WTC11 (cell line): ENCODE results near the gene ECI1. TPM values are rescaled to one million over a fixed set of nuclear protein-coding genes. Genes with fewer than 3 reads are reported as not detected.
"Not testable (repeated sequence)": the region's sequence is repeated elsewhere in the genome, so short reads cannot be mapped to it uniquely, and the experiment has no call there.

Experiments used
- ATAC-seq: fragments of 200-7000 bp; cut with Tn5 transposase; 2 replicates; pipeline ENCODE4 v1.10.0; 2021; ENCODE audit warnings: mild to moderate bottlenecking, moderate library complexity
- CTCF ChIA-PET: fragments of 300-600 bp; sonication (Branson Sonifier 250); formaldehyde crosslinking; loops from one replicate; lab custom pipeline; 2021; ENCODE audit warnings: antibody characterized with exemption; lab: Charles Lee
- POLR2A ChIA-PET: fragments of 350-600 bp; sonication (Branson Sonifier 250); formaldehyde crosslinking; loops from one replicate; lab custom pipeline; 2021; ENCODE audit warnings: antibody characterized with exemption; lab: Charles Lee
- DNase-seq: peaks from one replicate; pipeline ENCODE4 v3.0.0; 2021; ENCODE audit warnings: low spot score
- H3K27ac Mint-ChIP-seq: 2 replicates; pipeline ENCODE4 v1.8.0; 2021; ENCODE audit warnings: mixed read lengths
- H3K27me3 Mint-ChIP-seq: 2 replicates; pipeline ENCODE4 v1.8.0; 2021; ENCODE audit warnings: low read depth, mild to moderate bottlenecking, moderate library complexity, mixed read lengths
- H3K36me3 Mint-ChIP-seq: 2 replicates; pipeline ENCODE4 v1.8.0; 2021; ENCODE audit warnings: mixed read lengths
- H3K4me1 Mint-ChIP-seq: 2 replicates; pipeline ENCODE4 v1.8.0; 2022; ENCODE audit warnings: mixed read lengths
- H3K4me3 Mint-ChIP-seq: 2 replicates; pipeline ENCODE4 v1.8.0; 2021; ENCODE audit warnings: mild to moderate bottlenecking, moderate library complexity, mixed read lengths
- H3K9me3 Mint-ChIP-seq: 2 replicates; pipeline ENCODE4 v1.8.0; 2021; ENCODE audit warnings: mixed read lengths
- ATF3 ChIP-seq: sonication (generic); formaldehyde crosslinking; conservative IDR thresholded peaks from 2 replicates; pipeline ENCODE4 v1.8.1; 2022; ENCODE audit warnings: mild to moderate bottlenecking, missing genetic modification reagents
- ETV6 ChIP-seq: sonication (generic); formaldehyde crosslinking; IDR thresholded peaks from 2 replicates; pipeline ENCODE4 v1.8.1; 2022; ENCODE audit warnings: mild to moderate bottlenecking, missing genetic modification reagents
- FOXP1 ChIP-seq: sonication (generic); formaldehyde crosslinking; IDR thresholded peaks from 2 replicates; pipeline ENCODE4 v1.8.0; 2022; ENCODE audit warnings: missing genetic modification reagents, mild to moderate bottlenecking, moderate library complexity, borderline replicate concordance
- IRF2 ChIP-seq: sonication (generic); formaldehyde crosslinking; IDR thresholded peaks from 2 replicates; pipeline ENCODE4 v1.8.0; 2022; ENCODE audit warnings: low read depth, missing genetic modification reagents, borderline replicate concordance
- MLX ChIP-seq: sonication (generic); formaldehyde crosslinking; IDR thresholded peaks from 2 replicates; pipeline ENCODE4 v1.8.1; 2023; ENCODE audit warnings: mild to moderate bottlenecking, missing genetic modification reagents, moderate library complexity
- NFATC4 ChIP-seq: fragments of 250-450 bp; sonication (Bioruptor Pico); IDR thresholded peaks from 2 replicates; pipeline ENCODE4 v1.9.0; 2021; ENCODE audit warnings: mild to moderate bottlenecking
- PRDM15 ChIP-seq: sonication (generic); formaldehyde crosslinking; IDR thresholded peaks from 2 replicates; pipeline ENCODE4 v1.8.0; 2022; ENCODE audit warnings: missing genetic modification reagents
- SMAD4 ChIP-seq: sonication (generic); formaldehyde crosslinking; IDR thresholded peaks from 2 replicates; pipeline ENCODE4 v1.8.0; 2022; ENCODE audit warnings: mild to moderate bottlenecking, missing genetic modification reagents
- SP1 ChIP-seq: sonication (generic); formaldehyde crosslinking; conservative IDR thresholded peaks from 2 replicates; pipeline ENCODE4 v1.8.1; 2022; ENCODE audit warnings: missing genetic modification reagents
- STAT6 ChIP-seq: sonication (generic); formaldehyde crosslinking; conservative IDR thresholded peaks from 2 replicates; pipeline ENCODE4 v1.8.1; 2023; ENCODE audit warnings: mild to moderate bottlenecking, low read depth, missing genetic modification reagents, moderate library complexity
- TCF7 ChIP-seq: sonication (generic); formaldehyde crosslinking; IDR thresholded peaks from 2 replicates; pipeline ENCODE4 v1.8.0; 2022; ENCODE audit warnings: mild to moderate bottlenecking, low read depth, missing genetic modification reagents, moderate library complexity
- TP53 ChIP-seq: sonication (generic); formaldehyde crosslinking; IDR thresholded peaks from 2 replicates; pipeline ENCODE4 v1.8.1; 2023; ENCODE audit warnings: mild to moderate bottlenecking, missing genetic modification reagents
- ZNF121 ChIP-seq: sonication (generic); formaldehyde crosslinking; IDR thresholded peaks from 2 replicates; pipeline ENCODE4 v1.8.0; 2023; ENCODE audit warnings: missing genetic modification reagents
- ZNF232 ChIP-seq: sonication (generic); formaldehyde crosslinking; IDR thresholded peaks from 2 replicates; pipeline ENCODE4 v1.8.0; 2022; ENCODE audit warnings: mild to moderate bottlenecking, missing genetic modification reagents
- ZNF425 ChIP-seq: fragments of 250-450 bp; sonication (Bioruptor Pico); conservative IDR thresholded peaks from 2 replicates; pipeline ENCODE4 v1.9.0; 2021; ENCODE audit warnings: mild to moderate bottlenecking
- ZNF532 ChIP-seq: fragments of 250-450 bp; sonication (Bioruptor Pico); IDR thresholded peaks from 2 replicates; pipeline ENCODE4 v1.9.0; 2021; ENCODE audit warnings: mild to moderate bottlenecking, borderline replicate concordance
- total RNA-seq: library from RNA; stranded (reverse); gene quantifications from 3 replicates; pipeline ENCODE4 v1.2.3, GENCODE V29; 2021

The ECI1 gene
- total RNA-seq, 1 experiment from 2014 or later, result 100 TPM

- TF ChIP-seq PRDM15 (CRISPR knock-in tag) (no peak), STAT6 (CRISPR knock-in tag) (no peak), ZNF121 (no peak)
Measured at GRCh38 chr16:2260250-2260649, 8.9 kb upstream of the ECI1 start (continued).

- H3K27me3 Mint-ChIP-seq, H3K27ac Mint-ChIP-seq, DNase-seq, CTCF ChIA-PET, H3K9me3 Mint-ChIP-seq, ATAC-seq, H3K4me1 Mint-ChIP-seq, H3K4me3 Mint-ChIP-seq: not testable (repeated sequence)
- peaks cover 93% of the 10 kb centered on the region for H3K36me3 Mint-ChIP-seq
- POLR2A ChIA-PET, result interaction anchor here (1.5 kb wide), 1 partner anchor 21 kb away, joined by 3 read pairs; no protein-coding TSS in a partner anchor
Measured at GRCh38 chr16:2258530-2258929, 7.1 kb upstream of the ECI1 start.

GRCh38 chr16:2257726-2258125 is 6.3 kb upstream of the ECI1 start:
- CTCF ChIA-PET, result no interaction called here
- Mint-ChIP-seq H3K36me3 (peaks cover 93% of the 10 kb centered on the region), H3K27ac (no peak overlapping the region), H3K27me3 (no peaks in the 10 kb centered on the region), H3K4me1 (peaks cover 6% of the 10 kb centered on the region; the same call in 1 of the 2 replicates), H3K9me3 (no peaks in the 10 kb centered on the region), H3K4me3 (no peak overlapping the region)
- DNase-seq, result no peak
- no peak for ATAC-seq
- TF ChIP-seq IRF2 (CRISPR knock-in tag), result no peak
- TF ChIP-seq NFATC4 (CRISPR knock-in tag), result no peak
- TF ChIP-seq ATF3 (CRISPR knock-in tag), result no peak
- no peak for TF ChIP-seq TP53 (CRISPR knock-in tag)
- no peak for TF ChIP-seq ETV6 (CRISPR knock-in tag)
- no peak for TF ChIP-seq ZNF232 (CRISPR knock-in tag)
- TF ChIP-seq TCF7 (CRISPR knock-in tag), result no peak
- no peak for TF ChIP-seq ZNF425
- TF ChIP-seq SMAD4 (CRISPR knock-in tag), result no peak
- no peak for TF ChIP-seq MLX (CRISPR knock-in tag)
- no peak for TF ChIP-seq FOXP1
- no peak for TF ChIP-seq ZNF532
- no peak for TF ChIP-seq SP1 (CRISPR knock-in tag)
- POLR2A ChIA-PET, result no interaction called here
